Measurements from ENCODE around the gene ATP2C2.

Gene ATP2C2

GRCh38 chr16:84451781-84452180, 83.4 kb downstream of the ATP2C2 start:
- no peak for DNase-seq (ENCODE audit: low read depth)

GRCh38 chr16:84453061-84453752, 84.9 kb downstream of the ATP2C2 start:
- no peak for DNase-seq (ENCODE audit: low read depth)

- DNase-seq (ENCODE audit: low read depth) = no peak
Observed at GRCh38 chr16:84454611-84455010, 86.3 kb downstream of the ATP2C2 start.

DNA sequence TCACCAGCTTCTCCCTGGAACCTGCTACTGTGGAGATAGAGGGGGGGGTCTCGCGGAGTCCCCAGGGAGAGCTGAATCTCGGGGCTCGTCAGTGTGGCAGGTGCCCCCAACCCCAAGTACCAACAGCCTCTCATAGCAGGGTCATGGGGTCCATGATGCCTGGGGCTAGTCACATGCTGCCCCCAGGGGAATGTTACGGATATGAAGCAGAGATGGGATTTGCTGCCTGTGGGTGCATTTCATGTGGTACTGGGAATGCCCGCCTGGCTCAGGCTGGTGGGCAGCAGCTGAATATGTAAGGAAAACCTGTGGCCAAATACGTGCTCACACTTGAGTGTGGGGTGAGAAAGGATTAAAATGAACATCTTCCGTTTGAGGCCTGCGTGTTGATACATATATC, 86.7 kb downstream of the ATP2C2 start:
- no peak for DNase-seq (ENCODE audit: low read depth)

DNA sequence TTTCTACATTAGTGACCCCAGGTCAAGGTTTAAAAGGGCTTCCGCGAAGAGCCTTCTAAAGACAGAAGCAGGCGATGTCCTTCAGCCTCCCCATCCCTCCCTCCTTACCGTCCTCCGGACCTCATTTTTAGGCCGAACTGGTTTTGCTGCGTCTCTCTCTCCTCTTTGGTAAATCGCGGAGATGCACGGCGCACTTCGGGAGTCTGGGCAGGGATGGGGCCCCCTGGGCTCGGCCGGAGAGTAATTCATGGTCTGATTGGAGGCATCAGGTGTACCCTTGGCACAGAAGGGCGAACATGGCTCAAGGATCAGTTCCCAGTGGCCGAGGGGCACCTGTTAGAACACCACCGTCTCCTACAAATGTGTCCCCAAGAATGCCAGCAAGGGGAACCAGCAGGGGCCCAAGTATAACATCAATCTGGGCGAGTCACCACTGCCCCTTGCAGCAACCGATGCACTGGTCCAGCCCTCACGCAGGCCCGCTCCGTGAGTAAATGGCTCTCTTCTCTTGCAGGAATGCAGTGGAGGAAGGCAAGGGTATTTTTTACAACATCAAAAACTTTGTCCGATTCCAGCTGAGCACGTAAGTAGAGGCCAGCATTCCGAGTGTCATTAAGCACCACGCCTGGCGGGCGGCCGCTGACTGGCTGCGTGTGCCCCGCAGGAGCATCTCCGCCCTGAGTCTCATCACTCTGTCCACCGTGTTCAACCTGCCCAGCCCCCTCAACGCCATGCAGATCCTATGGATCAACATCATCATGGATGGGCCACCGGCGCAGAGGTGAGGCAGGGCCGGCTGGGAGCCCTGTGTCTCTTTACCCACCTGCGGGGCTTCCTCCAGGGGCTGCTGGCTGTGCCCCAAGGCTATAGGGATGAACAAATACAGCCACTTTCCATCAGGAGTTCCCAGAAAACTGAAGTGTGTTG, 90.5 kb downstream of the ATP2C2 start:
- no peak for DNase-seq (ENCODE audit: low read depth)

GRCh38 chr16:84459533-84459894, 91.2 kb downstream of the ATP2C2 start:
- DNase-seq (ENCODE audit: low read depth) = no peak

- no peak for DNase-seq (ENCODE audit: low read depth)
Observed at GRCh38 chr16:84459941-84460405, 91.6 kb downstream of the ATP2C2 start.

- DNase-seq (ENCODE audit: low read depth) = no peak
Observed at GRCh38 chr16:84460406-84461028, 92.2 kb downstream of the ATP2C2 start.

DNA sequence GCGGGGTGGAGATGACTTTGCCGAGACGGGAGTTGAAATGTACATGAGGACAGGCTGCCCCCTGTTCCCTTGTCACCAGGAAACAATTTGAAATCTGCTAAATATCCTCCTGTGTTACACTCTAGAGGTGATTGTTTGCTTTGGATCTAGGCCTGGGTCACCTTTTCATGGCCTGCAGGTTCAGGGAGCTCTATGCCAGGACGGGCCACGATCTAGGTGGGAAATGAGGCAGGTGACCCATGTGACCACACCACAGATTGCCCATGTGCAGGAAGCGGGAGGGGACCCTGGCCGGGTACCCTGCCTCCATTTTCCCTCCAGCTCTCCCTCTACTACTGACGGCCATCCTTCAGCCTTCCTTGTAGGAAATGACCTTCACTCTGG, 92.7 kb downstream of the ATP2C2 start:
- DNase-seq (ENCODE audit: low read depth) = no peak

DNA sequence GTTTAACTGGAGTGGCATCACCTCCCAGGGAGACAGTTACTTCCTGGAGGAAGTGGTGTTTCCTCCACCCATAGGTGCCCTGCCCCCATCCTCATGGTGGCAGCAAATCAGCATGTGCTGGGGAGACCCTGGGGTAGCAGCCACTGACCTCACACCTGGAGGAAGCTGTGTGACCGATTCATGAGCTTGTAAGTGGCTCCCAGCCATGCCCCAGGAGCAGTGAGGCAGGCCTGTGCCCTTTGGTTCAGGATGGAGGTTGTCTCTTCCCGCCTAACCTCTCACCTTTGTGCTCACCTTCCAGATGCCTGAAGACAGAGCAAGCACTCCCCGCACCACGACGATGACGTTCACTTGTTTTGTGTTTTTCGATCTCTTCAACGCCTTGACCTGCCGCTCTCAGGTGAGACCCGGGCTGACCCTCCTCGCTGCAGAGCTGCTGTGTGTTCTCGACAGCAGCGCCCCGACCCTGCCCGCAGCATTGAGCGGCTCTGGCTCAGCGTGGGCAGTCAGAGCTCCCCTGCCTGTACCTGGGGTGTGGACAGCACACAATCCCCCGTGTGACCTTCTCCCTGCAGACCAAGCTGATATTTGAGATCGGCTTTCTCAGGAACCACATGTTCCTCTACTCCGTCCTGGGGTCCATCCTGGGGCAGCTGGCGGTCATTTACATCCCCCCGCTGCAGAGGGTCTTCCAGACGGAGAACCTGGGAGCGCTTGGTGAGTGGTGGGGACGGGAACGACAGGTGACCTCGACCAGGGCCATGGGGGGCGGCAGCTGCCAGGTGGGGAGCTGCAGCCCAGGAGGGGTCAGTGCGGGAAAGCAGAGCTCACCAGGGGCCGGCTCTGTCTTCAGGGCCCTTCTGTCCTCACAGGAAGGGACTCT, 93.3 kb downstream of the ATP2C2 start:
- no peak for DNase-seq (ENCODE audit: low read depth)

- DNase-seq (ENCODE audit: low read depth) = no peak
Observed at GRCh38 chr16:84462296-84463210, 94.2 kb downstream of the ATP2C2 start.

DNA sequence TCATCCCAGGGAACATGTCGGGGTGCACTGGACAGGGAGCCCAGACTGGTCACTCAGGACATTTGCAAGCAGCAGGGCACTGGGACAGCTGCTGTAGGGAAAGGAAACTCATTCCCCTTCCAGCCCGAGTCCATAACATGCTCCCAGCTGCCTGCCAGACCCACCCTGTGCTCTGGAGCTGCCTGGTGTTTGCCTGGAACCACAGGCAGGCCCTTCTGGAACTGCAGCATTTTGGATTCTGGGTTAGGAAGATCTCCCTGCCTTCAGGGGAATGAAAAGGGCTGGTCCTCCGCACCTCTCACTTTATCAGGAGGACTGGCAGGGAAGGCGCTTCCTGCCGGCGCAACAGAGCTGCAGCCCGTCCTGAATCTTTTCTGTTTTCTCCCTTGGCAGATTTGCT, 94.9 kb downstream of the ATP2C2 start:
- no peak for DNase-seq (ENCODE audit: low read depth)

DNA sequence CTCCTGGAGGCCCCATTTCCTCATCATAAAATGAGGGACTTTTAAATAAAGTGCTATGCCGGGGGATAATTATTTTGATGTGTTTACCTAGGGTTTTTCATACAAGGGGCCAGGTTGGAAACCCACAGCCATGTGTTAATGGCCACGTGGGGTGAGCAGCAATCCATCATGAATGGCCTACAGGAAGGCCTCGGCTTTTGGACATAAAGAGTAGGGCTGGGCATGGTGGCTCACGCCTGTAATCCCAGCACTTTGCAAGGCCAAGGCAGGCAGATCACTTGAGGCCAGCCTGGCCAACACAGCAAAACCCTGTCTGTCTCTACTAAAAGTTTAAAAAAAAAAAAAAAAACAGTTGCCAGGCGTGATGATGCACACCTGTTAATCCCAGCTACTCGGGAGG, 95.8 kb downstream of the ATP2C2 start:
- DNase-seq (ENCODE audit: low read depth) = no peak

DNA sequence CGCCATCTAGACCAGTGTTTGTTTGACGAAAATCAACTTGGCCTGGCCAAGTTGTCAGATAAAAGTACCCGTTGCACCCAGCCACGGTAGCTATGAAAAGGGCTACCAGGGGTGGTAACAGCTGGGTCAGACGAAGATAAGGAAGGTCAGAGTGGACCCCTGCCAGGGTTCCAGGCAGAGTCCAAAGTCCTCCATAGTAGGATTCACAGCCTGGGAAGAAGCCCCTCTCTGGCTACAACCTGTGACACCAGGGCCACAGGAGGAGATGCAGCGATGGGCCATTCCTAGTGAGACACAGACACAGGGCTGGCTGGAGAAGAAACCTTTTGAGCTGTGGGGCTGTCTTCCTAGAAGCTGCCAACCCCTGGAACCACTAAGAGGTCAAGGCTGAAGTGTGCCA, 96.8 kb downstream of the ATP2C2 start:
- DNase-seq (ENCODE audit: low read depth) = no peak

GRCh38 chr16:84466692-84467091, 98.4 kb downstream of the ATP2C2 start:
- DNase-seq (ENCODE audit: low read depth) = no peak

- no peak for DNase-seq (ENCODE audit: low read depth)
Observed at GRCh38 chr16:84467256-84467655, 98.9 kb downstream of the ATP2C2 start.

DNA sequence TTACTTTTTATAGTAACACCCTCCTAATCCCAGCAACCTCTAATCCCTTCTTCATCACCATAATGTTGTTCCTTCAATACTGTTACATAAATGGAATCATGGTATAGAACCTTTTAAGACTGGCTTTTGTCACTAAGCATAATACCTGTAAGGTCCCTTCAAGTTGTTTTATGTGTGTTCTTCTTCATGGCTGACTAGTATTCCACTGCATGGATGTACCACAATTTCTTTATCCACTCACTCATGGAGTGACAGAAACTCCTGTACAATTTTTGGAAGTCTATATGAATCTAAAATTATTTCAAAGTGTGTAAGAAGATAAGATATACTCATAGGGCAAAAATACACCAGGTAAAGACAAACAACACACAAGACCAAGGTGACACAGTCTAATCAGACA, 99.4 kb downstream of the ATP2C2 start:
- DNase-seq (ENCODE audit: low read depth) = no peak

DNA sequence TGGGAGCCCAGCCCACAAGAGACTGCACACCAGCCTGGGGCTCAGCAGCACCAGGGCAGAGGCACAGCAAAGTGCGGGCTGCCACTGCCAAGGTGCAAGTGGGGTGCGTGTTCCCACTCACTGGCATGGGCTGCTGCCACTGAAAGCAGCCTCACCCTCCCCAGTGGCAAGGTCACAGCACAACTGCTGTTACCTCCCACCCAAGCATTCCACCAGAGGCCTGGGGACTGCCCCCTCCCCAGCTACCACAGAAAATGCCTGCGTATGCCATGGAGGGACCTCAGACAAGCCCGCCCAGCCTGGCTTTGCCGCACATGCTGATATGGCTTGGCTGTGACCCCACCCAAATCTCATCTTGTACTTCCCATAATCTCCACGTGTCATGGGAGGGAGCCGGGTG, 103.0 kb downstream of the ATP2C2 start:
- DNase-seq (ENCODE audit: low read depth) = no peak

- no peak for DNase-seq (ENCODE audit: low read depth)
Observed at GRCh38 chr16:84471966-84472365, 103.6 kb downstream of the ATP2C2 start.

- DNase-seq (ENCODE audit: low read depth) = no peak
Observed at GRCh38 chr16:84475643-84476240, 107.4 kb downstream of the ATP2C2 start.

All from stimulated activated CD8-positive, alpha-beta memory T cell treated with anti-CD3 and anti-CD28 coated beads, Interleukin-12 subunit alpha, Interleukin-12 subunit beta, amount 100 ng/mL, for 4 hours (primary cell).